IPS-20b (cell line): ENCODE results near the gene ABR.
"Not testable (repeated sequence)": the region's sequence is repeated elsewhere in the genome, so short reads cannot be mapped to it uniquely, and the experiment has no call there.

Source experiments
- H3K27ac ChIP-seq: one replicate; pipeline ENCODE4 v1.5.1; 2013; ENCODE audit warnings: low read length
- H3K27me3 ChIP-seq: 2 replicates; pipeline ENCODE4 v1.6.1; 2013; ENCODE audit warnings: mild to moderate bottlenecking, low read length, inconsistent platforms; ENCODE audit not compliant: insufficient read depth
- H3K36me3 ChIP-seq: 2 replicates; pipeline ENCODE4 v1.6.1; 2013; ENCODE audit warnings: low read depth, mild to moderate bottlenecking, inconsistent platforms, low read length, moderate library complexity; ENCODE audit not compliant: insufficient read depth
- H3K4me1 ChIP-seq: 2 replicates; pipeline ENCODE4 v1.6.1; 2013; ENCODE audit warnings: mild to moderate bottlenecking, control low read depth, inconsistent platforms, low read length, moderate library complexity; ENCODE audit not compliant: insufficient read depth
- H3K4me3 ChIP-seq: 2 replicates; pipeline ENCODE4 v1.5.1; 2013; ENCODE audit warnings: mild to moderate bottlenecking, low read length, inconsistent platforms
- H3K9ac ChIP-seq: 2 replicates; pipeline ENCODE4 v1.6.1; 2013; ENCODE audit warnings: low read depth, mild to moderate bottlenecking, inconsistent platforms, low read length, moderate library complexity
- H3K9me3 ChIP-seq: 2 replicates; pipeline ENCODE4 v1.6.1; 2013; ENCODE audit warnings: mild to moderate bottlenecking, low read depth, low read length, inconsistent platforms; ENCODE audit not compliant: insufficient read depth

ABR gene

GRCh38 chr17:1000597-1001461 is 179.0 kb downstream of the ABR start:
- Histone ChIP-seq H3K27ac (no peak overlapping the region), H3K4me3 (no peak overlapping the region), H3K9ac (no peak overlapping the region), H3K27me3 (no peaks in the 10 kb centered on the region), H3K36me3 (peaks cover 41% of the 10 kb centered on the region), H3K4me1 (0 out of 2 replicates have a peak, but pooled peaks cover 3% of the 10 kb centered on the region), H3K9me3 (no peaks in the 10 kb centered on the region)

GRCh38 chr17:998111-998510 is 181.7 kb downstream of the ABR start:
- Histone ChIP-seq H3K4me1 (no peaks in the 10 kb centered on the region), H3K9me3 (0 out of 2 replicates have a peak, but pooled peaks cover 3% of the 10 kb centered on the region), H3K27me3 (no peaks in the 10 kb centered on the region; the same call in 1 of the 2 replicates), H3K4me3 (peak overlapping the region; percentile 100; the same call in 1 of the 2 replicates), H3K9ac (no peak overlapping the region), H3K27ac (no peak overlapping the region), H3K36me3 (peaks cover 35% of the 10 kb centered on the region)

GRCh38 chr17:996554-997344 is 183.0 kb downstream of the ABR start, which contains the start of gene TIMM22:
TSS of gene TIMM22 (plus strand) at chr17:997129. CDS start at chr17:997143, 14 bp downstream.
- Histone ChIP-seq H3K9me3 (0 out of 2 replicates have a peak, but pooled peaks cover 3% of the 10 kb centered on the region), H3K4me3 (peak within 1 kb of the TSS; percentile 100), H3K4me1 (no peaks in the 10 kb centered on the region), H3K36me3 (peaks cover 21% of the 10 kb centered on the region), H3K9ac (peak within 1 kb of the TSS; percentile 96), H3K27ac (peak within 1 kb of the TSS; percentile 98), H3K27me3 (no peaks in the 10 kb centered on the region; the same call in 1 of the 2 replicates)

- H3K4me3 ChIP-seq, H3K4me1 ChIP-seq, H3K36me3 ChIP-seq, H3K9me3 ChIP-seq, H3K27me3 ChIP-seq, H3K9ac ChIP-seq, H3K27ac ChIP-seq: not testable (repeated sequence)
These were observed 184.5 kb downstream of the ABR start for GRCh38 chr17:995324-995723.

GRCh38 chr17:992933-993332 is 186.8 kb downstream of the ABR start:
- Histone ChIP-seq H3K4me3 (no peak overlapping the region), H3K4me1 (no peaks in the 10 kb centered on the region), H3K9ac (no peak overlapping the region), H3K27me3 (no peaks in the 10 kb centered on the region; the same call in 1 of the 2 replicates), H3K27ac (no peak overlapping the region), H3K36me3 (no peaks in the 10 kb centered on the region), H3K9me3 (0 out of 2 replicates have a peak, but pooled peaks cover 3% of the 10 kb centered on the region)

- Histone ChIP-seq H3K4me1 (no peaks in the 10 kb centered on the region), H3K27me3 (no peaks in the 10 kb centered on the region), H3K9ac (no peak overlapping the region), H3K9me3 (no peaks in the 10 kb centered on the region), H3K4me3 (no peak overlapping the region), H3K36me3 (no peaks in the 10 kb centered on the region), H3K27ac (no peak overlapping the region)
These were observed 191.2 kb downstream of the ABR start for GRCh38 chr17:988561-988960.

GRCh38 chr17:987931-988330 is 191.8 kb downstream of the ABR start:
- no peak overlapping the region for H3K9ac ChIP-seq
- H3K27me3 ChIP-seq = no peaks in the 10 kb centered on the region
- H3K4me1 ChIP-seq = no peaks in the 10 kb centered on the region
- no peaks in the 10 kb centered on the region for H3K36me3 ChIP-seq
- H3K4me3 ChIP-seq = no peak overlapping the region
- H3K9me3 ChIP-seq = no peaks in the 10 kb centered on the region
- no peak overlapping the region for H3K27ac ChIP-seq

- Histone ChIP-seq H3K4me1 (no peaks in the 10 kb centered on the region; the same call in 1 of the 2 replicates), H3K9me3 (no peaks in the 10 kb centered on the region), H3K27ac (no peak overlapping the region), H3K27me3 (no peaks in the 10 kb centered on the region), H3K4me3 (no peak overlapping the region), H3K36me3 (no peaks in the 10 kb centered on the region), H3K9ac (no peak overlapping the region)
These were observed 193.4 kb downstream of the ABR start for GRCh38 chr17:986322-986929.

GRCh38 chr17:983921-984320 is 195.9 kb downstream of the ABR start:
- Histone ChIP-seq H3K4me1 (no peaks in the 10 kb centered on the region; the same call in 1 of the 2 replicates), H3K9me3 (no peaks in the 10 kb centered on the region), H3K36me3 (no peaks in the 10 kb centered on the region), H3K27me3 (no peaks in the 10 kb centered on the region), H3K4me3 (no peak overlapping the region), H3K27ac (no peak overlapping the region), H3K9ac (no peak overlapping the region)

GRCh38 chr17:981292-981658 is 198.5 kb downstream of the ABR start:
- Histone ChIP-seq H3K36me3 (no peaks in the 10 kb centered on the region), H3K4me3 (0 out of 2 replicates have a peak overlapping the region, but pooled peaks have one; percentile 37), H3K9ac (no peak overlapping the region), H3K27me3 (no peaks in the 10 kb centered on the region; the same call in 1 of the 2 replicates), H3K27ac (no peak overlapping the region), H3K9me3 (no peaks in the 10 kb centered on the region), H3K4me1 (peaks cover 16% of the 10 kb centered on the region; the same call in 1 of the 2 replicates)
